K562 (cell line): ENCODE results near the gene SDR39U1. TPM values are rescaled to one million over a fixed set of nuclear protein-coding genes. Genes with fewer than 3 reads are reported as not detected.
A peak's percentile ranks its signal among the peaks of the same experiment; 100 is the strongest.

Source experiments
- CBFA2T3 ChIP-seq: fragments of 450-650 bp; IDR thresholded peaks from 2 replicates; pipeline ENCODE4 v1.6.1; 2017
- CBX3 ChIP-seq, 2 experiments: IDR thresholded peaks; 1 replicate in 1 of 2; 2 replicates in 1 of 2; pipeline ENCODE4 v1.6.1; 2012; ENCODE audit warnings: inconsistent platforms in 2 of 2, low read length in 2 of 2, borderline replicate concordance in 1 of 2, control low read depth in 1 of 2
- DDX20 ChIP-seq: fragments of 450-650 bp; IDR thresholded peaks from 2 replicates; pipeline ENCODE4 v1.6.1; 2016; ENCODE audit warnings: missing genetic modification characterization, low read depth, mild to moderate bottlenecking, missing compliant biosample characterization, moderate library complexity
- DPF2 ChIP-seq: fragments of 450-650 bp; IDR thresholded peaks from 2 replicates; pipeline ENCODE4 v1.6.1; 2016
- E2F5 ChIP-seq: sonication (generic); formaldehyde crosslinking; IDR thresholded peaks from 2 replicates; pipeline ENCODE4 v1.8.0; 2022; ENCODE audit warnings: mild to moderate bottlenecking, missing genetic modification reagents
- EP300 ChIP-seq: IDR thresholded peaks from 2 replicates; pipeline ENCODE4 v1.6.1; 2012; ENCODE audit warnings: low read length, improper control_type of control experiment
- FOXA1 ChIP-seq: fragments of 450-650 bp; IDR thresholded peaks from 2 replicates; pipeline ENCODE4 v1.6.1; 2016; ENCODE audit warnings: mild to moderate bottlenecking, borderline replicate concordance
- HDGF ChIP-seq: fragments of 450-650 bp; IDR thresholded peaks from 2 replicates; pipeline ENCODE4 v1.6.1; 2016
- ILK ChIP-seq: fragments of 450-650 bp; IDR thresholded peaks from 2 replicates; pipeline ENCODE4 v1.6.1; 2016; ENCODE audit warnings: missing genetic modification characterization, low read depth, mild to moderate bottlenecking, missing compliant biosample characterization, moderate library complexity, borderline replicate concordance
- KLF10 ChIP-seq: fragments of 250-450 bp; sonication (Bioruptor Pico); IDR thresholded peaks from 2 replicates; pipeline ENCODE4 v1.6.1; 2021; ENCODE audit warnings: matching md5 sums
- KLF13 ChIP-seq: fragments of 450-650 bp; IDR thresholded peaks from 2 replicates; pipeline ENCODE4 v1.6.1; 2016; ENCODE audit warnings: missing genetic modification characterization, low read depth, mild to moderate bottlenecking, missing compliant biosample characterization, moderate library complexity, borderline replicate concordance
- MCM3 ChIP-seq: fragments of 450-650 bp; IDR thresholded peaks from 2 replicates; pipeline ENCODE4 v1.6.1; 2016
- NCOR1 ChIP-seq: fragments of 450-650 bp; IDR thresholded peaks from 2 replicates; pipeline ENCODE4 v1.6.1; 2016; ENCODE audit warnings: mild to moderate bottlenecking, moderate library complexity
- NFE2 ChIP-seq: IDR thresholded peaks from 2 replicates; pipeline ENCODE4 v1.6.1; 2014; ENCODE audit warnings: antibody characterized with exemption, low read depth
- NONO ChIP-seq, 2 experiments: fragments of 200-400 bp in 1 of 2; fragments of 450-650 bp in 1 of 2; formaldehyde crosslinking in 1 of 2; IDR thresholded peaks; 2 replicates each; pipeline ENCODE4 v1.6.1; 2017; ENCODE audit warnings: low read depth in 2 of 2, mild to moderate bottlenecking in 2 of 2, moderate library complexity in 2 of 2, low read length in 1 of 2
- PHB ChIP-seq: fragments of 250-450 bp; sonication (Bioruptor Pico); IDR thresholded peaks from 2 replicates; pipeline ENCODE4 v1.5.0; 2021
- PURB ChIP-seq: sonication (generic); formaldehyde crosslinking; IDR thresholded peaks from 2 replicates; pipeline ENCODE4 v1.9.0; 2021; ENCODE audit warnings: low read depth, mild to moderate bottlenecking, missing genetic modification reagents
- SIN3A ChIP-seq, 2 experiments: fragments of 150-350 bp in 1 of 2; IDR thresholded peaks; 2 replicates each; pipeline ENCODE4 v1.6.1; 2011 to 2016; ENCODE audit warnings: borderline replicate concordance in 2 of 2, low read depth in 2 of 2, low read length in 2 of 2, mild to moderate bottlenecking in 2 of 2, moderate library complexity in 2 of 2; ENCODE audit not compliant: control insufficient read depth in 1 of 2
- SMARCA4 ChIP-seq: fragments of 450-650 bp; IDR thresholded peaks from 2 replicates; pipeline ENCODE4 v1.6.1; 2016
- STAT5B ChIP-seq: fragments of 250-450 bp; sonication (Bioruptor Pico); IDR thresholded peaks from 2 replicates; pipeline ENCODE4 v1.8.0; 2021; ENCODE audit warnings: mild to moderate bottlenecking, inconsistent platforms
- TAL1 ChIP-seq: fragments of 450-650 bp; IDR thresholded peaks from 2 replicates; pipeline ENCODE4 v1.6.1; 2016; ENCODE audit warnings: mild to moderate bottlenecking
- TBP ChIP-seq: optimal IDR thresholded peaks from 2 replicates; pipeline ENCODE3; 2011; ENCODE audit warnings: low read depth, low read length, improper control_type of control experiment
- TRIM24 ChIP-seq, 2 experiments: fragments of 450-650 bp; IDR thresholded peaks; 2 replicates each; pipeline ENCODE4 v1.6.1; 2016
- ZNF584 ChIP-seq: fragments of 200-800 bp; sonication (Bioruptor generic); IDR thresholded peaks from 2 replicates; pipeline ENCODE4 v1.6.1; 2016; ENCODE audit warnings: low read depth, mild to moderate bottlenecking, missing genetic modification characterization, missing compliant biosample characterization
- ZZZ3 ChIP-seq: fragments of 450-650 bp; IDR thresholded peaks from 2 replicates; pipeline ENCODE4 v1.6.1; 2016; ENCODE audit warnings: antibody characterized with exemption, mild to moderate bottlenecking, moderate library complexity
- polyA plus RNA-seq, 8 experiments: library from polyadenylated mRNA; depleted of rRNA in 4 of 8; stranded (reverse) in 5 of 8; unstranded in 3 of 8; fragments of >200 nt; fragmentation: Nextera tagmentation in 2 of 8; fragmentation: Illumina TruSeq in 1 of 8; extraction: Ambion mirVana in 2 of 8; extraction: Trizol in 1 of 8; gene quantifications; 2 replicates each; pipeline versions ENCODE4 v1.2.1 to v1.2.3, GENCODE V29; 2011 to 2014; ENCODE audit warnings: inconsistent platforms in 1 of 8, missing spikeins in 1 of 8
- total RNA-seq, 7 experiments: library from RNA; depleted of rRNA in 6 of 7; stranded (reverse); fragments of >200 nt in 6 of 7; fragmentation: Illumina TruSeq in 2 of 7; extraction: Trizol in 2 of 7; gene quantifications; 2 replicates each; pipeline versions ENCODE4 v1.2.1 to v1.2.3, GENCODE V29; 2011 to 2021; ENCODE audit warnings: low replicate concordance in 1 of 7
- TF ChIP-seq, protein P1 (sequence below), 2 experiments: fragments of 450-650 bp; IDR thresholded peaks; 2 replicates each; pipeline ENCODE4 v1.6.1; 2016
- TF ChIP-seq, protein P2 (sequence below): fragments of 450-650 bp; IDR thresholded peaks from 2 replicates; pipeline ENCODE4 v1.6.1; 2016; ENCODE audit warnings: low read depth, mild to moderate bottlenecking, moderate library complexity

SDR39U1 gene
- total and polyA plus RNA-seq, 9 of the 15 experiments (the other 6 are each of a cell fraction or from before 2014, with no cell fraction given) = 10.4 to 56.1 (median 19.8) TPM

- peak; percentile 49 to 63; a peak in 2 of 4 replicates for TF ChIP-seq NONO (IDR thresholded peaks at IDR 0.05; ENCODE audit: low read depth in 2 of 2, low read length in 1 of 2)
- no peak for TF ChIP-seq DDX20 (tag)
- TF ChIP-seq STAT5B (CRISPR knock-in tag) = no peak
- TF ChIP-seq, protein P1, sequence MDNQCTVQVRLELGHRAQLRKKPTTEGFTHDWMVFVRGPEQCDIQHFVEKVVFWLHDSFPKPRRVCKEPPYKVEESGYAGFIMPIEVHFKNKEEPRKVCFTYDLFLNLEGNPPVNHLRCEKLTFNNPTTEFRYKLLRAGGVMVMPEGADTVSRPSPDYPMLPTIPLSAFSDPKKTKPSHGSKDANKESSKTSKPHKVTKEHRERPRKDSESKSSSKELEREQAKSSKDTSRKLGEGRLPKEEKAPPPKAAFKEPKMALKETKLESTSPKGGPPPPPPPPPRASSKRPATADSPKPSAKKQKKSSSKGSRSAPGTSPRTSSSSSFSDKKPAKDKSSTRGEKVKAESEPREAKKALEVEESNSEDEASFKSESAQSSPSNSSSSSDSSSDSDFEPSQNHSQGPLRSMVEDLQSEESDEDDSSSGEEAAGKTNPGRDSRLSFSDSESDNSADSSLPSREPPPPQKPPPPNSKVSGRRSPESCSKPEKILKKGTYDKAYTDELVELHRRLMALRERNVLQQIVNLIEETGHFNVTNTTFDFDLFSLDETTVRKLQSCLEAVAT (IDR thresholded peaks at IDR 0.05) = no peak
- TF ChIP-seq NCOR1 = peak; percentile 38; the same call in 1 of the 2 replicates
- TF ChIP-seq SIN3A (IDR thresholded peaks at IDR 0.05; ENCODE audit: borderline replicate concordance in 2 of 2, control insufficient read depth in 1 of 2, low read depth in 2 of 2, low read length in 2 of 2) = no peak
- no peak for TF ChIP-seq TAL1
- TF ChIP-seq KLF10 (CRISPR knock-in tag) = no peak
- no peak for TF ChIP-seq ZNF584 (CRISPR knock-in tag)
- no peak for TF ChIP-seq PURB (CRISPR knock-in tag)
- TF ChIP-seq DPF2 = no peak
- TF ChIP-seq TRIM24 (IDR thresholded peaks at IDR 0.05) = no peak
- no peak for TF ChIP-seq KLF13 (tag)
- TF ChIP-seq EP300 = 0 out of 2 replicates have a peak, but pooled peaks have one; percentile 4
- TF ChIP-seq ILK = no peak
- no peak for TF ChIP-seq HDGF
- no peak for TF ChIP-seq ZZZ3
- no peak for TF ChIP-seq FOXA1
- TF ChIP-seq CBFA2T3 = no peak
- no peak for TF ChIP-seq E2F5 (CRISPR knock-in tag)
- no peak for TF ChIP-seq NFE2
- TF ChIP-seq MCM3 = no peak
- no peak for TF ChIP-seq PHB
- TF ChIP-seq, protein P2, sequence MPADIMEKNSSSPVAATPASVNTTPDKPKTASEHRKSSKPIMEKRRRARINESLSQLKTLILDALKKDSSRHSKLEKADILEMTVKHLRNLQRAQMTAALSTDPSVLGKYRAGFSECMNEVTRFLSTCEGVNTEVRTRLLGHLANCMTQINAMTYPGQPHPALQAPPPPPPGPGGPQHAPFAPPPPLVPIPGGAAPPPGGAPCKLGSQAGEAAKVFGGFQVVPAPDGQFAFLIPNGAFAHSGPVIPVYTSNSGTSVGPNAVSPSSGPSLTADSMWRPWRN = no peak
- TF ChIP-seq CBX3 (IDR thresholded peaks at IDR 0.05; ENCODE audit: borderline replicate concordance in 1 of 2, low read length in 2 of 2) = no peak
- peak; percentile 74 for TF ChIP-seq TBP
- no peak for TF ChIP-seq SMARCA4
Observed at GRCh38 chr14:24429395-24430142, 13.0 kb downstream of the SDR39U1 start, which contains the start of the genes CBLN3 and KHNYN (continued).
